Neural cell (in vitro differentiated cells): Measurements from ENCODE around the gene RNU6-1. TPM values are rescaled to one million over a fixed set of nuclear protein-coding genes. Genes with fewer than 3 reads are reported as not detected.

ENCODE experiments used
- H2AFZ ChIP-seq: fragments of 200-600, 300-800 bp; sonication (generic), shearing (Covaris generic); 2 replicates; pipeline ENCODE4 v1.6.0; 2014; ENCODE audit warnings: low read depth, mild to moderate bottlenecking, antibody characterized with exemption, low read length, moderate library complexity
- H3F3A ChIP-seq: fragments of 200-600 bp; shearing (Covaris generic); 2 replicates; pipeline ENCODE4 v1.6.1; 2016; ENCODE audit warnings: mild to moderate bottlenecking, moderate library complexity, mixed read lengths, antibody characterized with exemption, low read length; ENCODE audit not compliant: insufficient read depth, poor library complexity, severe bottlenecking
- H3K27ac ChIP-seq: fragments of 200-600, 300-800 bp; sonication (generic), shearing (Covaris generic); 2 replicates; pipeline ENCODE4 v1.5.1; 2014; ENCODE audit warnings: mild to moderate bottlenecking, low read length, moderate library complexity
- H3K27me3 ChIP-seq: fragments of 300-800, 200-600 bp; sonication (generic), shearing (Covaris generic); 2 replicates; pipeline ENCODE4 v1.6.0; 2014; ENCODE audit warnings: mild to moderate bottlenecking, low read depth, low read length, moderate library complexity; ENCODE audit not compliant: insufficient read depth
- H3K36me3 ChIP-seq: fragments of 300-800, 200-600 bp; sonication (generic), shearing (Covaris generic); 2 replicates; pipeline ENCODE4 v1.5.1; 2014; ENCODE audit warnings: mild to moderate bottlenecking, antibody characterized with exemption, low read length, moderate library complexity; ENCODE audit not compliant: insufficient read depth
- H3K4me2 ChIP-seq: fragments of 300-800, 200-600 bp; sonication (generic), shearing (Covaris generic); 2 replicates; pipeline ENCODE4 v1.6.0; 2014; ENCODE audit warnings: mild to moderate bottlenecking, low read length
- H3K4me3 ChIP-seq: fragments of 300-800, 200-600 bp; sonication (generic), shearing (Covaris generic); 2 replicates; pipeline ENCODE4 v1.5.1; 2014; ENCODE audit warnings: mild to moderate bottlenecking, low read length, moderate library complexity
- H3K79me2 ChIP-seq: fragments of 200-600 bp; shearing (Covaris generic); replicated peaks from 2 replicates; pipeline ENCODE4 v1.6.0; 2014; ENCODE audit warnings: mild to moderate bottlenecking, low read length, moderate library complexity; ENCODE audit not compliant: insufficient read depth
- H3K9ac ChIP-seq: fragments of 300-800, 200-600 bp; sonication (generic), shearing (Covaris generic); 2 replicates; pipeline ENCODE4 v1.6.1; 2016; ENCODE audit warnings: mild to moderate bottlenecking, low read length, mixed read lengths
- H3K9me2 ChIP-seq: fragments of 200-600 bp; shearing (Covaris generic); 2 replicates; pipeline ENCODE4 v1.6.1; 2016; ENCODE audit warnings: mild to moderate bottlenecking, low read length, mixed read lengths; ENCODE audit not compliant: insufficient read depth
- H3K9me3 ChIP-seq: fragments of 200-600, 300-800 bp; sonication (generic), shearing (Covaris generic); 2 replicates; pipeline ENCODE4 v1.6.1; 2016; ENCODE audit warnings: mild to moderate bottlenecking, mixed run types, low read length, moderate library complexity, mixed read lengths
- H4K20me1 ChIP-seq: fragments of 200-600 bp; shearing (Covaris generic); 2 replicates; pipeline ENCODE4 v1.6.1; 2016; ENCODE audit warnings: mild to moderate bottlenecking, mixed run types; ENCODE audit not compliant: insufficient read depth
- EP300 ChIP-seq: fragments of 450-650 bp; conservative IDR thresholded peaks from 2 replicates; pipeline ENCODE4 v1.6.1; 2014; ENCODE audit warnings: antibody characterized with exemption, mild to moderate bottlenecking, moderate library complexity; ENCODE audit not compliant: poor library complexity, severe bottlenecking
- EZH2 ChIP-seq: fragments of 200-600, 300-800 bp; shearing (Covaris generic), sonication (generic); IDR thresholded peaks from 2 replicates; pipeline ENCODE4 v1.6.1; 2014; ENCODE audit warnings: antibody characterized with exemption, low read length, borderline replicate concordance, mild to moderate bottlenecking; ENCODE audit not compliant: insufficient read depth, poor library complexity, severe bottlenecking
- MXI1 ChIP-seq: fragments of 450-650 bp; conservative IDR thresholded peaks from 2 replicates; pipeline ENCODE4 v1.6.1; 2014; ENCODE audit warnings: antibody characterized with exemption, mild to moderate bottlenecking; ENCODE audit not compliant: poor library complexity, severe bottlenecking
- REST ChIP-seq: IDR thresholded peaks from 2 replicates; pipeline ENCODE4 v1.6.1; 2012; ENCODE audit warnings: borderline replicate concordance
- SMC3 ChIP-seq: fragments of 450-650 bp; conservative IDR thresholded peaks from 2 replicates; pipeline ENCODE4 v1.6.1; 2014; ENCODE audit warnings: antibody characterized with exemption, mild to moderate bottlenecking, moderate library complexity; ENCODE audit not compliant: poor library complexity
- polyA plus RNA-seq: library from polyadenylated mRNA; depleted of rRNA; stranded (reverse); fragments of >200 nt; gene quantifications from 2 replicates; pipeline ENCODE4 v1.2.3, GENCODE V29; 2014
- TF ChIP-seq, protein P1 (sequence below): fragments of 450-650 bp; IDR thresholded peaks from 2 replicates; pipeline ENCODE4 v1.5.1; 2014; ENCODE audit warnings: antibody characterized with exemption, mild to moderate bottlenecking, moderate library complexity; ENCODE audit not compliant: poor library complexity, severe bottlenecking

The RNU6-1 gene
- polyA plus RNA-seq, 1 donor from 2014 or later, result not detected

DNA sequence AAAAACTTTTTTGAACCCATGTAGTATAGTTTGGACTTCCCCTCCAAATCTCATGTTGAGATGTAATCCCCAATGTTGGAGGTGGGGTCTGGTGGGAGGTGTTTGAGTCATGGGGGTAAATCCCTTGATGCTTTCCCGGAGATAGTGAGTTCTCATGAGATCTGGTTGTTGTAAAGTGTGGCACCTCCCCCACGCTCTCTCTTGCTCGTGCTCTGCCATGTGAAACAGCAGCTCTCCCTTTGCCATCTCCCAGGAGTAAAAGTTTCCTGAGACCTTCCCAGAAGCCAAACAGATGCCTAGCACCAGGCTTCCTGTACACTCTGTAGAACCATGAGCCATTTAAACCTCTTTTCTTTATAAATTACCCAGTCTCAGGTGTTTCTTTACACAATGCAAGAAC lies 16.0 kb upstream of the RNU6-1 start:
- Histone ChIP-seq H3K27me3 (no peaks in the 10 kb centered on the region), H3K36me3 (no peaks in the 10 kb centered on the region), H2AFZ (no peak overlapping the region), H3K9ac (no peak overlapping the region), H3K79me2 (no peaks in the 10 kb centered on the region), H3K9me3 (no peaks in the 10 kb centered on the region), H3K9me2 (no peaks in the 10 kb centered on the region), H3F3A (no peaks in the 10 kb centered on the region), H4K20me1 (no peaks in the 10 kb centered on the region), H3K4me3 (no peak overlapping the region), H3K4me2 (no peak overlapping the region), H3K27ac (no peak overlapping the region)
- no peak for TF ChIP-seq EP300

- Histone ChIP-seq H3K79me2 (no peaks in the 10 kb centered on the region), H3K4me2 (no peak overlapping the region), H3K4me3 (no peak overlapping the region), H3K9me3 (no peaks in the 10 kb centered on the region), H3K27me3 (no peaks in the 10 kb centered on the region), H3K36me3 (no peaks in the 10 kb centered on the region), H3K9me2 (no peaks in the 10 kb centered on the region), H3K27ac (no peak overlapping the region), H2AFZ (no peak overlapping the region), H3F3A (no peaks in the 10 kb centered on the region), H4K20me1 (no peaks in the 10 kb centered on the region), H3K9ac (no peak overlapping the region)
- TF ChIP-seq, protein P1, sequence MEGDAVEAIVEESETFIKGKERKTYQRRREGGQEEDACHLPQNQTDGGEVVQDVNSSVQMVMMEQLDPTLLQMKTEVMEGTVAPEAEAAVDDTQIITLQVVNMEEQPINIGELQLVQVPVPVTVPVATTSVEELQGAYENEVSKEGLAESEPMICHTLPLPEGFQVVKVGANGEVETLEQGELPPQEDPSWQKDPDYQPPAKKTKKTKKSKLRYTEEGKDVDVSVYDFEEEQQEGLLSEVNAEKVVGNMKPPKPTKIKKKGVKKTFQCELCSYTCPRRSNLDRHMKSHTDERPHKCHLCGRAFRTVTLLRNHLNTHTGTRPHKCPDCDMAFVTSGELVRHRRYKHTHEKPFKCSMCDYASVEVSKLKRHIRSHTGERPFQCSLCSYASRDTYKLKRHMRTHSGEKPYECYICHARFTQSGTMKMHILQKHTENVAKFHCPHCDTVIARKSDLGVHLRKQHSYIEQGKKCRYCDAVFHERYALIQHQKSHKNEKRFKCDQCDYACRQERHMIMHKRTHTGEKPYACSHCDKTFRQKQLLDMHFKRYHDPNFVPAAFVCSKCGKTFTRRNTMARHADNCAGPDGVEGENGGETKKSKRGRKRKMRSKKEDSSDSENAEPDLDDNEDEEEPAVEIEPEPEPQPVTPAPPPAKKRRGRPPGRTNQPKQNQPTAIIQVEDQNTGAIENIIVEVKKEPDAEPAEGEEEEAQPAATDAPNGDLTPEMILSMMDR, result no peak
Observed at GRCh38 chr15:67854358-67854757, 14.5 kb upstream of the RNU6-1 start.

DNA sequence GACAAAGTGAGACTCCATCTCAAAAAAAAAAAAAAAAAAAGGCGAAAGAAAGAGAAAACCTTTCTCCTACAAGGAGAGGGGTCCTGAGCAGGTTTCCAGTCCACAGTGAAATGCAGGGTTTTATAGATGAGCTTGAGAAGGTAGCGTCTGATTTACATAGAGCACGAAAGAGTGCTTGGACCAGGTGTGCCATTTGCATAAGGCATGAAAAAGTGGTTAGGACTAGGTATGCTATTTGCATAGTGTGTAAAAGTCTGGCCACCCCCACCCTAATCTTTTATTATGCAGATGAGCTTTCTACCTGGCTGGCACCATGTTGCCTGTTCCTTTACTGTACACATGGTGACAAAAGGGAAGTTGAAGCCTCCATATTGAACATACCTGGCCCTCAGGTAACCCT lies 13.6 kb upstream of the RNU6-1 start:
- Histone ChIP-seq H2AFZ (no peak overlapping the region), H4K20me1 (no peaks in the 10 kb centered on the region)

More for the DNA sequence above, 13.6 kb upstream of the RNU6-1 start:
- no peak overlapping the region for H3K4me3 ChIP-seq
- no peaks in the 10 kb centered on the region for H3K79me2 ChIP-seq
- H3F3A ChIP-seq, result no peaks in the 10 kb centered on the region
- H3K9ac ChIP-seq, result no peak overlapping the region
- no peaks in the 10 kb centered on the region for H3K9me2 ChIP-seq
- no peaks in the 10 kb centered on the region for H3K9me3 ChIP-seq
- no peak for TF ChIP-seq EZH2
- TF ChIP-seq EP300, result no peak
- TF ChIP-seq MXI1, result no peak
- TF ChIP-seq, protein P1, result no peak
- no peak for TF ChIP-seq SMC3
- no peak for TF ChIP-seq REST
- no peaks in the 10 kb centered on the region for H3K36me3 ChIP-seq
- H3K4me2 ChIP-seq, result no peak overlapping the region
- no peak overlapping the region for H3K27ac ChIP-seq
- no peaks in the 10 kb centered on the region for H3K27me3 ChIP-seq
